ENCODE results near the gene AQP12A.
"Not testable (repeated sequence)": the region's sequence is repeated elsewhere in the genome, so short reads cannot be mapped to it uniquely, and the experiment has no call there.

The AQP12A gene

GRCh38 chr2:240686460-240686859, 5.2 kb upstream of the AQP12A start:
- no peak for DNase-seq (ENCODE audit: low read depth in 1 of 2, low spot score in 1 of 2)

- DNase-seq (ENCODE audit: low read depth in 1 of 2, low spot score in 1 of 2): no peak
These were observed 4.5 kb upstream of the AQP12A start for GRCh38 chr2:240687045-240687740.

GRCh38 chr2:240687741-240688552, 3.7 kb upstream of the AQP12A start:
- DNase-seq (ENCODE audit: low read depth in 1 of 2, low spot score in 1 of 2): no peak

DNA sequence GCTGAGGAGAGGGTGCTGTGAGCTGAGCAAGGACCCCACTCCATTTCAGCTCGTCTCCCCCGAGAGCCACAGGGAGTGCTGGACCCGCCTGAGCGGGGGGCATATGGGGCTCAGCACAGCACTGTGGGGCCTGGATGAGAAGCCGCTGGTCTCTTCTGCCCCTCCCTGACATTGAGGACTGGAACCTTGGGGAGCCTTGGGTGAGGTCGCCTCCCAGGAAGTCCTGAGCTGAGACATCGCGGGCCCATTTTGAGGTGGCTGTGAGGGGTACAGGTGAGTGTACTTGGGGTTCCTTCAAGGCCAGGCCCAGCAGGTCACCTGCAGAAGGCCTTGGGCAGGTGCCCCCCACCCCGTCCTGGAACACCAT, 3.1 kb upstream of the AQP12A start:
- DNase-seq (ENCODE audit: low read depth in 1 of 2, low spot score in 1 of 2): no peak

GRCh38 chr2:240689975-240690374, 1.7 kb upstream of the AQP12A start:
- no peak for DNase-seq (ENCODE audit: low read depth in 1 of 2, low spot score in 1 of 2)

DNA sequence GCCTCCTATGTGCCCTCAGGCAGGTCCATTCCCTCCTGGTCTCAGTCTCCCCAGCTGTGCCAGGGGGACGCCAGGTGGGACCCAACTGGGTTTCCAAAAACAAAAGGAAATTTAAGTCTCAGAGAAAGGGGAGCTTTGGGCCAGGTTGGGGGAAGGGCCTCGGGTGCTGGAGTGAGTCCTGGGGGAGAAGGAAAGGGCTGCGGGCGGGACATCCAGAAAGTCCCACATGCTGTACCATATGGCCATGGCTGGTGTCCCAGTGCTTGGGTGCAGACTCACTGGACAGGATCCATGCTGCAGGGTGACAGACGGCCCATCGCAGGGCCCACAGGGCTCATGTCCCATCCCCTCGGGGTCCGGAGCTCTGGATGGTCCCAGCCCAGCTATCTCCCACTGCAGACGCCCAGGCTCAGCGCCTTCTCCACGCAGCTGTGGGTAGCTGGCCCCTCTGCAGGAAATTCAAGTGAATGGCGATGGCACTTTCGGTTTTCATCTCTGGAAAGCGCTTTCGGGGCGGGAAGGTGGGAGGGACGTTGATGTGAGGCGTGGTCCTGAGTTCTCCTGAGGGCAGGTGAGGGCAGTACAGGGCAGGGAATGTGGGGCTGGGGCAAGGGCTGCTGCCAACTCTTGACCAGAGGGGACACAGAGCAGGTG, 1.1 kb upstream of the AQP12A start:
- not testable (repeated sequence) for DNase-seq (ENCODE audit: low read depth in 1 of 2, low spot score in 1 of 2)

- DNase-seq (ENCODE audit: low read depth in 1 of 2, low spot score in 1 of 2): not testable (repeated sequence)
These were observed 615 bp upstream of the AQP12A start for GRCh38 chr2:240691075-240691427.

DNA sequence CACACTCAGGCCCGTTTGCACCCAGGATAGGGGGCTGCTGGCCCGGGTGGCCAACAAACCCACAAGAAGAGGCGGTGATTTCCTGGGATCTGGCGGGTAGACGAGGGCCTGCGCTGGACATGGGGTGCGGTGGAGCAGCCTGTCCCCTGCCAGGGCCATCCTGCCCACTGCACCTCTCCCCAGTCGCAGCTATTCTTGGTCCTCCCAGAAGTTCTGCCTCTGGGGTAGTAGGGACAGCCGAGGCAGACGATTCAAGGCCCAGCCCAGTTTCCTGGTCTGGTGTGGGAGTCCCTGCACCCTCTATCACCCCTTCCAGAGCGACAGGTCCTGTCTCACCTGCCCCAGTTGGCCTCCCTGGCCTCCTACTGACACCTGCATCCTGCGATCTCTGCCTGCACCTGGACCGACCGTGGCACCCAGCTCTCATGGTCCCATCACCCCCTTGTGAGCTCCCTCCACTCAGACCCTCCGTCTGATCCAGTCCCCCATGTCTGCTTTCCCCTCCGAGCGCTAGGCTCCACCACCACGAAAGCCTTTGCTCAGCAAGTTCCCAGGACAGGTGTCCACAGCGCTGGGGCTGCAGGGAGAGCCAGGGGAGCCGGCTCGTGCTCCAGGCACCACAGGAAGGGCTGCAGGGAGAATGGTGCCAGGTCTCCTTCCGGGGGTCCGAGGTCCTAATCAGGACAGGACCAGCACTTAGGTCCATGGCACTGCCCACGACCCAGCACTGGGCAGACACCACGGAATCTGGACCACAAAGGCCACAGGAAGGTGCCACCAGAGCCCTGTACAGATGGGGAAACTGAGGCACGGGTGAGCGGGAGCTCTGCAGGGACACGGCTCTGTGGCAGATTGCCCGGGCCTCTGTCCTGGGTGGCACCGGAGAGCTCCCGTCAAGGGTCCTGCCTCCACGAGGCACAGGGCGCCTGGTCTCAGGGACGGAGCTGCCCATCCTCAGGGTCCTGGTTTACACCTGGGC, 1.2 kb downstream of the AQP12A start:
- not testable (repeated sequence) for DNase-seq (ENCODE audit: low read depth in 1 of 2, low spot score in 1 of 2)

GRCh38 chr2:240694304-240694703, 2.6 kb downstream of the AQP12A start:
- not testable (repeated sequence) for DNase-seq (ENCODE audit: low read depth in 1 of 2, low spot score in 1 of 2)

DNA sequence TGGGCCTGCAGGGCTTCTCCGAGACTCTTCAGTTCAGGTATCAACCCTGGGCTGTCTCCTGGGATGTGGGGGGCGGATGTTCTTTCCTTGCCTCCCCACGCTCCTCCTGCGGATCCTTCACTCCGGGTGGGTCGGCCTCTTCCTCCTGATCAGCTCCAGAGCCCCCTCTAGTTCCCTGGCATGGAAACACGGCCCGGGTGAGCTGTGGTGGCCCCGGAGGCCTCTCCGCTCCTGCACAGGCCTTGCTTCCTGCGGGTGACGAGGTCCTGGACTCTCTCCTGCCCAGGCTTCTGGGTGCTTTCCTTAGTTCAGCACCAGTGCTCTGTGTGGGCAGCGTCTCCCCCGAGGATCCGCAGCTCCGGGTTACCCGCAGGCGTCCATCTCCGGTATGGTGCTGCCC, 3.9 kb downstream of the AQP12A start:
- not testable (repeated sequence) for DNase-seq (ENCODE audit: low read depth in 1 of 2, low spot score in 1 of 2)

GRCh38 chr2:240696469-240696868, 4.8 kb downstream of the AQP12A start:
- DNase-seq (ENCODE audit: low read depth in 1 of 2, low spot score in 1 of 2): not testable (repeated sequence)

GRCh38 chr2:240698852-240699561, 7.3 kb downstream of the AQP12A start:
- DNase-seq (ENCODE audit: low read depth in 1 of 2, low spot score in 1 of 2): not testable (repeated sequence)

DNA sequence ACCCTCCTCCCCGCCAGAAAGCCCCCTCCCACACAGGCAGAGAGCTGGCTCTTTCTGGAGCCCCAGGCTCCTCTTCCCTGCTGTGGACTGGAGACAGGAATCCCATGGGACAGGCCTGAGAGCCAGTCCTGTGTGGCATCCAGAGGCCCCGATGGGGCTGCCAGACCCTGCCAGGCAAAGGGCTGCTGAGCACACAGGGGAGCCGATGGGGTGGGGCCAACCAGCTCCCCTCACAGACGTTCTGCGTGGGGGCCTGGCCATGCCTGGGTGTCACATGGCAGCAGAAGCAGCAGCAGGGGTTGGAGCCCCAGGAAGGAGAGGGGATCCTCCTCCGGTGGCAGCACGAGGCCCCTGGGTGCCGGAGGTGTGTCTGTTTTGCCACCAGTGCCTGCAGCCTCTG, 8.2 kb downstream of the AQP12A start:
- not testable (repeated sequence) for DNase-seq (ENCODE audit: low read depth in 1 of 2, low spot score in 1 of 2)

- DNase-seq (ENCODE audit: low read depth in 1 of 2, low spot score in 1 of 2): not testable (repeated sequence)
These were observed 8.9 kb downstream of the AQP12A start for GRCh38 chr2:240700616-240701015.

- no peak for DNase-seq (ENCODE audit: low read depth in 1 of 2, low spot score in 1 of 2)
These were observed 9.5 kb downstream of the AQP12A start for GRCh38 chr2:240701091-240701735.

GRCh38 chr2:240701736-240702639, 10.3 kb downstream of the AQP12A start:
- DNase-seq (ENCODE audit: low read depth in 1 of 2, low spot score in 1 of 2): no peak

- DNase-seq (ENCODE audit: low read depth in 1 of 2, low spot score in 1 of 2): no peak
These were observed 11.0 kb downstream of the AQP12A start for GRCh38 chr2:240702640-240703011.

DNA sequence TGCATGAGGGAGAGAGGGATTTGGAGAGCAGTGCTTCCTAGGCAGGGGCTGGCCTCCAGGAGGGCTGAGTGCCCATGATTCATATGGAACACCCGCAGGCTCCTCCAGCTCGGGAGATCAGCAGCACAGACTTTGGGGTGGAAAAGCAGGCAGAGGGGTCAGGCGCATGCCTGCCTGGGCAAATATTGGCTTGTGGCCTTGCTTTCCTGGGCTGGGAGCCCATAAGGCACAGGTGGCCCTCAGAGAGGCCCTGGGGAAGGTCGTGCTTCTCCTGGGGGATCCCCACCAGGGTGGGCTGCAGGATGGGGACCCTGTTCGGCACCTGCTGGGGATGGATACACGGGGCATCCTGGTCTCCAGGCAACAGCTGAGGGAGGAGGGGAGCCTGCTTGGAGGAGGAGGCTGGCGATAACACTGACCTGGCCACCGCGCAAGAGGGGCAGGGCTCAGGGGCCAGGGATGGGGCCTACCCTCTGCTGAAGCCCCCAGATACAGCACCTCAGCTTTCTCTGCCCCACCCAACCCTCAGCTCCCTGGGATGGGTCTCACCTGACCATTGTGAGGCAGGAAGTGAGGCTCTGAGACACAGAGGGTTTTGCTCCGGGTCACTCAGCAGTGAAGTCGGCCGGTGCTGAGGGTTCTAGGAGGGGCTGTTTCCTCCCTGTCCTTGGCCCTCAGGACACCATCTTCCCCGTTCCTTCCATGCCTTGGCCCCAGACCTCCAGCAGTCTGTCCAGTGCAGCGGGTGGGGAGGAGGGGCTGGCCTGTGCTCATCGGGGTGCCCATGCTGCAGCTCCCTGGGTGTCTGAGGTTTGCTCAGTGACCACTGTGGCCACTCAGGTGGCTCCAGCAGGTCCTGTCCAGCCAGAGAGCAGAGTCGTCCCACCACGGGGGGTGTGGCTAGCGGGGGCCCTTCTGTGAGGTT, 12.0 kb downstream of the AQP12A start:
- no peak for DNase-seq (ENCODE audit: low read depth in 1 of 2, low spot score in 1 of 2)
